ENCODE results near the gene ZNF385B.
"Not testable (repeated sequence)": the region's sequence is repeated elsewhere in the genome, so short reads cannot be mapped to it uniquely, and the experiment has no call there.

The ZNF385B gene

GRCh38 chr2:179899666-179900065 lies 38.3 kb upstream of the ZNF385B start:
- no peaks in the 10 kb centered on the region for H3K79me2 ChIP-seq
- no peaks in the 10 kb centered on the region for H3K27me3 ChIP-seq (ENCODE audit: control insufficient read depth, insufficient read depth, low read length)
- H3K9me3 ChIP-seq (ENCODE audit: control insufficient read depth, low read length), result no peaks in the 10 kb centered on the region
- no peaks in the 10 kb centered on the region for H3K36me3 ChIP-seq (ENCODE audit: control insufficient read depth, insufficient read depth, low read length)
- no peak overlapping the region for H3K4me2 ChIP-seq (ENCODE audit: low read length)
- TF ChIP-seq, protein P1, sequence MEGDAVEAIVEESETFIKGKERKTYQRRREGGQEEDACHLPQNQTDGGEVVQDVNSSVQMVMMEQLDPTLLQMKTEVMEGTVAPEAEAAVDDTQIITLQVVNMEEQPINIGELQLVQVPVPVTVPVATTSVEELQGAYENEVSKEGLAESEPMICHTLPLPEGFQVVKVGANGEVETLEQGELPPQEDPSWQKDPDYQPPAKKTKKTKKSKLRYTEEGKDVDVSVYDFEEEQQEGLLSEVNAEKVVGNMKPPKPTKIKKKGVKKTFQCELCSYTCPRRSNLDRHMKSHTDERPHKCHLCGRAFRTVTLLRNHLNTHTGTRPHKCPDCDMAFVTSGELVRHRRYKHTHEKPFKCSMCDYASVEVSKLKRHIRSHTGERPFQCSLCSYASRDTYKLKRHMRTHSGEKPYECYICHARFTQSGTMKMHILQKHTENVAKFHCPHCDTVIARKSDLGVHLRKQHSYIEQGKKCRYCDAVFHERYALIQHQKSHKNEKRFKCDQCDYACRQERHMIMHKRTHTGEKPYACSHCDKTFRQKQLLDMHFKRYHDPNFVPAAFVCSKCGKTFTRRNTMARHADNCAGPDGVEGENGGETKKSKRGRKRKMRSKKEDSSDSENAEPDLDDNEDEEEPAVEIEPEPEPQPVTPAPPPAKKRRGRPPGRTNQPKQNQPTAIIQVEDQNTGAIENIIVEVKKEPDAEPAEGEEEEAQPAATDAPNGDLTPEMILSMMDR (IDR thresholded peaks at IDR 0.05), result no peak
- no peak overlapping the region for H3K27ac ChIP-seq
- H3K4me3 ChIP-seq (ENCODE audit: low read depth, low read length), result no peak overlapping the region
- H2AFZ ChIP-seq, result no peak overlapping the region
- no peaks in the 10 kb centered on the region for H3K4me1 ChIP-seq
- no peak overlapping the region for H3K9ac ChIP-seq

- Histone ChIP-seq H3K9me3 (ENCODE audit: control insufficient read depth, low read length) (no peaks in the 10 kb centered on the region), H3K27me3 (ENCODE audit: control insufficient read depth, insufficient read depth, low read length) (no peaks in the 10 kb centered on the region), H3K27ac (no peak overlapping the region), H3K36me3 (ENCODE audit: control insufficient read depth, insufficient read depth, low read length) (no peaks in the 10 kb centered on the region), H3K9ac (no peak overlapping the region), H3K4me3 (ENCODE audit: low read depth, low read length) (no peak overlapping the region), H3K4me1 (no peaks in the 10 kb centered on the region), H3K4me2 (ENCODE audit: low read length) (no peak overlapping the region), H2AFZ (no peak overlapping the region), H3K79me2 (no peaks in the 10 kb centered on the region)
- TF ChIP-seq, protein P1 (IDR thresholded peaks at IDR 0.05), result no peak
Observed at GRCh38 chr2:179898873-179899272, 37.5 kb upstream of the ZNF385B start.

- H3K4me2 ChIP-seq (ENCODE audit: low read length), result no peak overlapping the region
- no peaks in the 10 kb centered on the region for H3K79me2 ChIP-seq
- no peak overlapping the region for H2AFZ ChIP-seq
- no peaks in the 10 kb centered on the region for H3K4me1 ChIP-seq
- no peak overlapping the region for H3K9ac ChIP-seq
- no peaks in the 10 kb centered on the region for H3K36me3 ChIP-seq (ENCODE audit: control insufficient read depth, insufficient read depth, low read length)
- no peaks in the 10 kb centered on the region for H3K27me3 ChIP-seq (ENCODE audit: control insufficient read depth, insufficient read depth, low read length)
- TF ChIP-seq, protein P1 (IDR thresholded peaks at IDR 0.05), result no peak
- H3K27ac ChIP-seq, result no peak overlapping the region
- H3K4me3 ChIP-seq (ENCODE audit: low read depth, low read length), result no peak overlapping the region
- no peaks in the 10 kb centered on the region for H3K9me3 ChIP-seq (ENCODE audit: control insufficient read depth, low read length)
Observed at GRCh38 chr2:179893616-179894015, 32.2 kb upstream of the ZNF385B start.

GRCh38 chr2:179891237-179891636 lies 29.8 kb upstream of the ZNF385B start:
- TF ChIP-seq, protein P1 (IDR thresholded peaks at IDR 0.05), result no peak
- Histone ChIP-seq H3K27me3 (ENCODE audit: control insufficient read depth, insufficient read depth, low read length) (no peaks in the 10 kb centered on the region), H3K4me3 (ENCODE audit: low read depth, low read length) (no peak overlapping the region), H3K36me3 (ENCODE audit: control insufficient read depth, insufficient read depth, low read length) (no peaks in the 10 kb centered on the region), H3K79me2 (no peaks in the 10 kb centered on the region), H3K4me2 (ENCODE audit: low read length) (no peak overlapping the region), H3K27ac (no peak overlapping the region), H3K9ac (no peak overlapping the region), H3K4me1 (no peaks in the 10 kb centered on the region), H3K9me3 (ENCODE audit: control insufficient read depth, low read length) (no peaks in the 10 kb centered on the region), H2AFZ (no peak overlapping the region)

DNA sequence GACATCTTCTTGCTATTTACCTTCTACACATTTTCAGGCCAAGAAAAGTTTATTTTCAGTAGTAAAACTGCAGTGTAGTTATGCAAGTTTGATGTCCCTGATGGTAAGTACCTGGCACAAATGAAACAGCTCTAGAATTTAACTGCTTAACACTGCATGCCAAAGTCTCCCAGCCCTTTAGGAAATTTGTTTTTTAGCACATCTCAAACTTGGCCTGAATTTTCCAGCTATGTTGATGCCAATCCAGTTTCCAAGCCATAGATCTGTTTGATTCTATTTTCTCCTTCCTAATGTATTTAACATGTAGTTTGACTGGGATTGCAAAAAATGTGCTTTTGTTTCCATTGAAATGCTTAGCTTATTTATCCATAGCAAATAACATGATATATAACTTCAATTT lies 29.3 kb upstream of the ZNF385B start:
- Histone ChIP-seq H3K27ac (no peak overlapping the region), H3K4me1 (no peaks in the 10 kb centered on the region), H3K27me3 (ENCODE audit: control insufficient read depth, insufficient read depth, low read length) (no peaks in the 10 kb centered on the region), H3K9ac (no peak overlapping the region), H3K36me3 (ENCODE audit: control insufficient read depth, insufficient read depth, low read length) (no peaks in the 10 kb centered on the region), H3K4me3 (ENCODE audit: low read depth, low read length) (no peak overlapping the region), H2AFZ (no peak overlapping the region), H3K4me2 (ENCODE audit: low read length) (no peak overlapping the region), H3K79me2 (no peaks in the 10 kb centered on the region), H3K9me3 (ENCODE audit: control insufficient read depth, low read length) (no peaks in the 10 kb centered on the region)
- TF ChIP-seq, protein P1 (IDR thresholded peaks at IDR 0.05), result no peak

GRCh38 chr2:179888642-179889041 lies 27.2 kb upstream of the ZNF385B start:
- not testable (repeated sequence) for H2AFZ ChIP-seq; H3K27me3 ChIP-seq (ENCODE audit: control insufficient read depth, insufficient read depth, low read length); H3K4me1 ChIP-seq; H3K27ac ChIP-seq; H3K36me3 ChIP-seq (ENCODE audit: control insufficient read depth, insufficient read depth, low read length); H3K4me2 ChIP-seq (ENCODE audit: low read length); H3K9me3 ChIP-seq (ENCODE audit: control insufficient read depth, low read length); H3K79me2 ChIP-seq; H3K9ac ChIP-seq; H3K4me3 ChIP-seq (ENCODE audit: low read depth, low read length)
